GM21390 (cell line): ENCODE data around the gene STRN3.
"Not testable (repeated sequence)": the region's sequence is repeated elsewhere in the genome, so short reads cannot be mapped to it uniquely, and the experiment has no call there.

ENCODE experiments used
- ATAC-seq: cut with Tn5 transposase; IDR thresholded peaks from one replicate; pipeline ENCODE4 v1.9.1; 2021; ENCODE audit not compliant: unreplicated experiment

Gene STRN3, protein sequence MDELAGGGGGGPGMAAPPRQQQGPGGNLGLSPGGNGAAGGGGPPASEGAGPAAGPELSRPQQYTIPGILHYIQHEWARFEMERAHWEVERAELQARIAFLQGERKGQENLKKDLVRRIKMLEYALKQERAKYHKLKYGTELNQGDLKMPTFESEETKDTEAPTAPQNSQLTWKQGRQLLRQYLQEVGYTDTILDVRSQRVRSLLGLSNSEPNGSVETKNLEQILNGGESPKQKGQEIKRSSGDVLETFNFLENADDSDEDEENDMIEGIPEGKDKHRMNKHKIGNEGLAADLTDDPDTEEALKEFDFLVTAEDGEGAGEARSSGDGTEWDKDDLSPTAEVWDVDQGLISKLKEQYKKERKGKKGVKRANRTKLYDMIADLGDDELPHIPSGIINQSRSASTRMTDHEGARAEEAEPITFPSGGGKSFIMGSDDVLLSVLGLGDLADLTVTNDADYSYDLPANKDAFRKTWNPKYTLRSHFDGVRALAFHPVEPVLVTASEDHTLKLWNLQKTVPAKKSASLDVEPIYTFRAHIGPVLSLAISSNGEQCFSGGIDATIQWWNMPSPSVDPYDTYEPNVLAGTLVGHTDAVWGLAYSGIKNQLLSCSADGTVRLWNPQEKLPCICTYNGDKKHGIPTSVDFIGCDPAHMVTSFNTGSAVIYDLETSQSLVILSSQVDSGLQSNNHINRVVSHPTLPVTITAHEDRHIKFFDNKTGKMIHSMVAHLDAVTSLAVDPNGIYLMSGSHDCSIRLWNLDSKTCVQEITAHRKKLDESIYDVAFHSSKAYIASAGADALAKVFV

DNA sequence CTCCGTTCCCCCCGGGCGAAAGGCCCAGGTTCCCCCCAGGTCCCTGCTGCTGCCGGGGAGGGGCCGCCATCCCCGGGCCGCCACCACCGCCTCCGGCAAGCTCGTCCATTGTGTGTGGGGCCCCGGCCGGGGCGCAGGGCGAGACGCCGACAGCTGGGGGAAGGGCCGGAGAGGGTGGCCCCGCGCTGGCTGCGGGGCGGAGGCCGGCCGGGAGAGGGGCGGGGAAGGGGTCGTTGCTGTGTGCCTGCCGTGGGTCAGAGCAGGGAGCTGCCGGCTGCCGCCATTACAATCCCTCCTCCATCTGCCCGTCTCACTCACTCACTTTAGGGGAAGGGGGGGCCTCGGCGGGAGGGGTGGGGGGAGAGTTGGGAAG lies at the start of gene STRN3:
Gene STRN3 (minus strand): TSS at position 303 of the 373 bp plus-strand sequence. CDS start 194 bp downstream, at position 109.
- peak; percentile 19 for ATAC-seq

- no peak for ATAC-seq
Measured at GRCh38 chr14:31075144-31075543, 49.0 kb upstream of the STRN3 start.

- no peak for ATAC-seq
Measured at GRCh38 chr14:31071151-31071550, 45.0 kb upstream of the STRN3 start.

GRCh38 chr14:31070431-31070830 lies 44.3 kb upstream of the STRN3 start:
- no peak for ATAC-seq

- ATAC-seq: no peak
Measured at GRCh38 chr14:31069343-31069742, 43.2 kb upstream of the STRN3 start.

GRCh38 chr14:31068235-31068634 lies 42.1 kb upstream of the STRN3 start:
- ATAC-seq: no peak

- not testable (repeated sequence) for ATAC-seq
Measured at GRCh38 chr14:31062908-31063307, 36.7 kb upstream of the STRN3 start.

GRCh38 chr14:31060253-31060875 lies 34.2 kb upstream of the STRN3 start:
- ATAC-seq: no peak

DNA sequence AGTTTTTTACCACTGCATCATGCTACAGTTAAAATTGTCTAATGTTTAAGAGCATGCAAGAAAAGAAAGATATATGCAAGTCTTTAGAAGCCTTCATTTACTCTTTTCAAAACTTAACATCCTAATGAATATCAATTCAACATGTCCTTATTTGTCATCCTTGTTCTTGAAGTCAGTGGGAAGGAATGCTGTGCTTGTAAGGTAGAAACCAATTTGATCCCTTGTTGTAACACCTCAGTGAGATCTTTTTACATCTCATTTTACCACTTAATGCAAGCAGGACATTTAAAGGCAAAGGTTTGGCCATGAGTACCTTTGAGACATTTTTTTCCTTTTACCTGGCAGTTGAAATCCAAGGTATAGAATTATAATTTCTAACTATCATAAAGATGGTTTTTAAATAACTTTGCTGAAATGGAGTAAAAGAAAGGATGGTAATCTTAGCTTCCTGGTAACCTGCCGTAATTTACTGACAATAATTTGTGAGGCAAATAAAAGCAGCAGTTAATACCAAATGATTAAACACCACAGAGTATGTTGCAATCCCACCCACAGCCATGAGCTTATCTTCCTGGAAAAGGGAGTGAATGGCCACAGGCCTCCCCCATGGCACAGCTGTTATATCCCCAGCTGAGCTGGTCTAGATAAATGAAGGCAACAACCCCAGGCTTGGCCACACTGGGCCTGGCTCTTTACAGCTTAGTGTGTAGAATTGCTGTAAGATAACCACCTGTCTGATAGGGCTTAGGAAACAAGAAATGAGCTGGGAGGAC lies 33.2 kb upstream of the STRN3 start:
- ATAC-seq: no peak

DNA sequence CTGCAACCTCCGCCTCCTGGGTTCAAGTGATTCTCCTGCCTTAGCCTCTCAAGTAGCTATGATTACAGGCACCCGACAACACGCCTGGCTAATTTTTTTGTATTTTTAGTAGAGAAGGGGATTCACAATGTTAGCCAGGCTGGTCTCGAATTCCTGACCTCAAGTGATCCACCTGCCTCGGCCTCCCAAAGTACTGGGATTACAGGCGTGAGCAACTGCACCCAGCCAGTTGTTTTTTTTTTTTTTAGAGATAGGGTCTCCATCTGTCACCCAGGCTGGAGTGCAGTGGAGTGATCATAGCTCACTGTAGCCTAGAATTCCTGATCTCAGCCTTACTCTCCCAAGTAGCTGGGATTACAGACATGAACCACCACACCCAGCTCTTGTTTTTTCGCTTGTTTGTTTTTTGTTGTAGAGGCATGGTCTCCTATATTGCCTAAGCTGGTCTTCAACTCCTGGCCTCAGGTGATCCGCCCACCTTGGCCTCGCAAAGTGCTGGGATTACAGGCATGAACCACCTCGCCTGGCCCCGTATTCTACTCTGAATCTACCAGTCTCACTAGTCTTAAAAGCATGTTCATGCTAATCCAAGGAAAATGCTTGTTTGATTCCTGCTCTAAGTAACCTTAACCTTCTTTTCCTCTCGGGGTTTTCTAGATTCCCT lies 31.7 kb upstream of the STRN3 start:
- ATAC-seq: no peak

GRCh38 chr14:31057035-31057434 lies 30.9 kb upstream of the STRN3 start:
- ATAC-seq: no peak

DNA sequence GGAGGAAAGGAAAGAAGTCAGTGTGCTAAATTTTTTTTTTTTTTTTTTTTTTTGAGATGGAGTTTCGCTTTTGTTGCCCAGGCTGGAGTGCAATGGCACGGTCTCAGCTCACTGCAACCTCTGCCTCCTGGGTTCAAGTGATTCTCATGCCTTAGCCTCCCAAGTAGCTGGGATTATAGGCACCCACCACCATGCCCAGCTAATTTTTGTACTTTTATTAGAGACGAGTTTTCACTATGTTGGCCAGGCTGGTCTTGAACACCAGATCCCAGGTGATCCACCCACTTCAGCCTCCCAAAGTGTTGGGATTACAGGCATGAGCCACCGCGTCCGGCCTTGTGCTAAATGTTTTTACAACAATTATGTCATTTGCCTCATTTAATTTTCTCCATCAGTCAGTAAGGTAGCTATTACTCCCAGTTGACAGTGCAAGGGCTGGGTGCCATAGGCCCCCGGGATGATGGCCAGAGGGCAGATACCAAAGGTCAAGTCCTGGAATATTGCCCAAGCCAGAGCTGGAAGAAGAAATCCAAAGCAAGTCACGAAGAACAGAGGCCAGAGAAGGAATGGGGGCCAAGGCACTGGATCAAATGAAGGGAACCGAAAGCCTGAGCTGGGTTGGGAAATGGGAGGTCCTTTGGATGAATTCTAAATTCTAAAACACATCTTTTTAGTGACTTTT lies 26.9 kb upstream of the STRN3 start:
- ATAC-seq: not testable (repeated sequence)

GRCh38 chr14:31051511-31051910 lies 25.3 kb upstream of the STRN3 start:
- ATAC-seq: no peak

- no peak for ATAC-seq
Measured at GRCh38 chr14:31051023-31051422, 24.8 kb upstream of the STRN3 start.

DNA sequence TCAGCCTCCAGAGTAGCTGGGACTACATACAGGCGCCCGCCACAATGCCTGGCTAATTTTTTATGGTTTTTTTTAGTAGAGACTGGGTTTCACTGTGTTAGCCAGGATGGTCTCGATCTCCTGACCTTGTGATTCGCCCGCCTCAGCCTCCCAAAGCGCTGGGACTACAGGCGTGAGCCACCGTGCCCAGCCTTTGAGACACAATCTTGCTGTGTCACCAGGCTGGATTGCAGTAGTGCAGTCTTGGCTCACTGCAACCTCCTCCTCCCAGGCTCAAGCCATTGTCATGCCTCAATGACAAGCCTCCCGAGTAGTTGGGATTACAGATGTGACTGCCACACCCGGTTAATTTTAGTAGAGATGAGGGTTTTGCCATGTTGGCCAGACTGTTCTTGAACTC lies 21.3 kb upstream of the STRN3 start:
- no peak for ATAC-seq

DNA sequence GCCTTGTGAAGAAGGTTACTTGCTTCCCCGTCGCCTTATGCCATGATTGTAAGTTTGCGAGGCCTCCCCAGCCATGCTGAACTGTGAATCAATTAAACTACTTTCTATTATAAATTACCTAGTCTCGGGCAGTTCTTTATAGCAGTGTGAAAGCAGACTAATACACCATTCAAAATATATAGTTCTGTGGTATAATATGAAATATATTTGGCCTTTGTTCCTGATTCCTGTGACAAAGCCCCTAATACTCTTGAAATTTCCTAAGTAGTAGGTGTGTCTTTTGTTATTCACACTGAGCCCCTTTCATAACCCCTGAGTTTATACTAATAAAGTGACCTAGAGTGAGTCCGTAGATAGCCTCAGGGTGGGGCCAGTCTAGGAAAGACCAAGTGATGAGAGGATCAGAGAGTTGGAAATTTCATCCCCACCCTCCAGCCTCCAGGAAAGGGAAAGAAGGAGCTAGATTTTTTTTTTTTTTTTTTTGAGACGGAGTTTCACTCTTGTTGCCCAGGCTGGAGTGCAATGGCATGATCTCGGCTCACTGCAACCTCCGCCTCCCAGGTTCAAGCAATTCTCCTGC lies 19.4 kb upstream of the STRN3 start:
- no peak for ATAC-seq

GRCh38 chr14:31043379-31043778 lies 17.2 kb upstream of the STRN3 start:
- ATAC-seq: no peak

GRCh38 chr14:31042893-31043292 lies 16.7 kb upstream of the STRN3 start:
- ATAC-seq: not testable (repeated sequence)

GRCh38 chr14:31042300-31042699 lies 16.1 kb upstream of the STRN3 start:
- no peak for ATAC-seq
